Aorta (tissue), 5 donors: Measurements from ENCODE around the gene ERG. TPM values are rescaled to one million over a fixed set of nuclear protein-coding genes. Genes with fewer than 3 reads are reported as not detected.
A peak's percentile ranks its signal among the peaks of the same experiment; 100 is the strongest.

Experiments
- ATAC-seq: fragments of 200-7000 bp; cut with Tn5 transposase; one replicate; pipeline ENCODE4 v1.9.1; 2022; ENCODE audit warnings: moderate library complexity; ENCODE audit not compliant: low FRiP score
- DNase-seq, 2 donors: peaks; one replicate each; pipeline ENCODE4 v3.0.0-alpha.2; 2020
- H3K27ac ChIP-seq, 2 donors: one replicate each; pipeline ENCODE4 v1.5.1; 2013; ENCODE audit warnings: low read length in 2 of 2, mild to moderate bottlenecking in 2 of 2, moderate library complexity in 2 of 2, control low read depth in 1 of 2, inconsistent platforms in 1 of 2, low read depth in 1 of 2
- H3K27me3 ChIP-seq, 2 donors: one replicate each; pipeline ENCODE4 v1.6.1; 2013; ENCODE audit warnings: control low read depth in 1 of 2, low read length in 1 of 2, mild to moderate bottlenecking in 1 of 2, moderate library complexity in 1 of 2; ENCODE audit not compliant: insufficient read depth in 2 of 2, control insufficient read depth in 1 of 2
- H3K36me3 ChIP-seq, 2 donors: one replicate each; pipeline ENCODE4 v1.6.1; 2013; ENCODE audit warnings: control low read depth in 1 of 2, low read length in 1 of 2, mild to moderate bottlenecking in 1 of 2; ENCODE audit not compliant: insufficient read depth in 2 of 2, control insufficient read depth in 1 of 2
- H3K4me1 ChIP-seq, 2 donors: one replicate each; pipeline ENCODE4 v1.6.1; 2013; ENCODE audit warnings: low read length in 2 of 2, control low read depth in 1 of 2, mild to moderate bottlenecking in 1 of 2, moderate library complexity in 1 of 2; ENCODE audit not compliant: insufficient read depth in 2 of 2, control insufficient read depth in 1 of 2
- H3K4me3 ChIP-seq, 2 donors: one replicate each; pipeline ENCODE4 v1.5.1; 2013; ENCODE audit warnings: low read length in 2 of 2, control low read depth in 1 of 2, mild to moderate bottlenecking in 1 of 2
- H3K9me3 ChIP-seq: one replicate; pipeline ENCODE4 v1.6.1; 2013; ENCODE audit warnings: mild to moderate bottlenecking, low read length; ENCODE audit not compliant: control insufficient read depth
- WGBS, 2 donors: extraction: QIAGEN DNeasy Blood & Tissue Kit; methylation state at CpG; one replicate each; pipeline ENCODE4 v1.1.7; 2013; 5-methylcytosine and 5-hydroxymethylcytosine counted together
- intact Hi-C, 2 donors: fragments of 100-400 bp; cut with DNase I; formaldehyde crosslinking; loops; one replicate each; pipeline versions ENCODE4 v1.14.2 to v1.15.0; 2022
- polyA plus RNA-seq, 2 donors: library from polyadenylated mRNA; stranded (reverse); fragments of 200-250 nt; gene quantifications; one replicate each; pipeline ENCODE4 v1.2.3, GENCODE V29; 2013
- total RNA-seq, 2 donors: library from RNA; stranded (reverse); fragmentation: NEBNext Ultra II Directional; extraction: Animal tissue kit (Norgen Biotek cat#: 25700); gene quantifications; one replicate each; pipeline ENCODE4 v1.2.1, GENCODE V29; 2021
- donor health status: healthy with polysubstance abuse.
- donor health status: Bipolar disorder and iron deficiency.
- donor health status: DM: no; HTN: no; CAD: no.
- donor health status: DM: no; HTN: no; CAD: no.
- donor health status: DM: yes; HTN: yes; CAD: no.

The ERG gene
- total and polyA plus RNA-seq, 4 donors: 33.5 to 133 (median 86.4) TPM

- Histone ChIP-seq H3K27ac (no peak overlapping the region), H3K27me3 (no peaks in the 10 kb centered on the region), H3K4me1 (peaks cover 0 to 2% of the 10 kb centered on the region in 2 donors), H3K9me3 (no peaks in the 10 kb centered on the region), H3K4me3 (no peak overlapping the region), H3K36me3 (no peaks in the 10 kb centered on the region)
- 85 to 86% methylated on average over 7 of the region's 7 CpGs for WGBS, 2 donors
- ATAC-seq (no peak), DNase-seq (no peak)
- intact Hi-C loops: no loop called here
Observed at GRCh38 chr21:38385427-38386175, 112.7 kb downstream of the ERG start.

- Histone ChIP-seq H3K27ac (peak overlapping the region in 1 of 2 donors; percentile 30), H3K4me3 (no peak overlapping the region), H3K27me3 (no peaks in the 10 kb centered on the region), H3K9me3 (no peaks in the 10 kb centered on the region), H3K4me1 (peaks cover 0 to 2% of the 10 kb centered on the region in 2 donors), H3K36me3 (no peaks in the 10 kb centered on the region)
- ATAC-seq (no peak), DNase-seq (peak in 1 of 2 donors; percentile 58)
- intact Hi-C loops: loop anchor here in 1 of 2 donors (5.0 kb wide), 2 partner anchors 47 to 112 kb away; partner anchors contain the start of gene ERG
- WGBS, 2 donors: 31% methylated on average over 8 of the region's 8 CpGs
Observed at GRCh38 chr21:38384675-38385426, 113.4 kb downstream of the ERG start.

GRCh38 chr21:38384238-38384560 is 114.1 kb downstream of the ERG start:
- peaks cover 0 to 2% of the 10 kb centered on the region in 2 donors for H3K4me1 ChIP-seq
- peak overlapping the region in 1 of 2 donors; percentile 52 for H3K27ac ChIP-seq
- H3K4me3 ChIP-seq: no peak overlapping the region
- no peak for DNase-seq
- intact Hi-C loops: loop anchor here in 1 of 2 donors (5.0 kb wide), 2 partner anchors 48 to 113 kb away; partner anchors contain the start of gene ERG
- ATAC-seq: no peak
- H3K36me3 ChIP-seq: no peaks in the 10 kb centered on the region
- no peaks in the 10 kb centered on the region for H3K27me3 ChIP-seq
- no peaks in the 10 kb centered on the region for H3K9me3 ChIP-seq
- 18 to 27% methylated on average over 8 of the region's 8 CpGs for WGBS, 2 donors

GRCh38 chr21:38383411-38384237 is 114.7 kb downstream of the ERG start:
- Histone ChIP-seq H3K4me1 (peaks cover 0 to 2% of the 10 kb centered on the region in 2 donors), H3K36me3 (no peaks in the 10 kb centered on the region), H3K27ac (peak overlapping the region in 1 of 2 donors; percentile 9), H3K9me3 (no peaks in the 10 kb centered on the region), H3K27me3 (no peaks in the 10 kb centered on the region), H3K4me3 (no peak overlapping the region)
- intact Hi-C loops: loop anchor here in 1 of 2 donors (5.0 kb wide), 2 partner anchors 49 to 114 kb away; partner anchors contain the start of gene ERG
- peak in 1 of 2 donors; percentile 44 for DNase-seq
- WGBS, 2 donors: 87 to 88% methylated on average over 34 of the region's 34 CpGs
- ATAC-seq: no peak

- ATAC-seq: no peak
- Histone ChIP-seq H3K27ac (peak overlapping the region; percentile 85 to 94), H3K9me3 (no peaks in the 10 kb centered on the region), H3K27me3 (no peaks in the 10 kb centered on the region), H3K36me3 (no peaks in the 10 kb centered on the region), H3K4me1 (peaks cover 0 to 3% of the 10 kb centered on the region in 2 donors), H3K4me3 (no peak overlapping the region)
- 3 to 7% methylated on average over 5 of the region's 5 CpGs for WGBS, 2 donors
- intact Hi-C loops: loop anchor here in 1 of 2 donors (5.0 kb wide), 2 partner anchors 52 to 117 kb away; partner anchors contain the start of gene ERG
- peak in 1 of 2 donors; percentile 56 for DNase-seq
Observed at GRCh38 chr21:38380481-38381137, 117.7 kb downstream of the ERG start.

- intact Hi-C loops: no loop called here
- WGBS, 2 donors: 53 to 58% methylated on average over 3 of the region's 3 CpGs
- H3K9me3 ChIP-seq: no peaks in the 10 kb centered on the region
- no peaks in the 10 kb centered on the region for H3K27me3 ChIP-seq
- no peak overlapping the region for H3K4me3 ChIP-seq
- peaks cover 0 to 3% of the 10 kb centered on the region in 2 donors for H3K4me1 ChIP-seq
- H3K27ac ChIP-seq: peak overlapping the region in 1 of 2 donors; percentile 73
- DNase-seq (no peak), ATAC-seq (no peak)
- H3K36me3 ChIP-seq: no peaks in the 10 kb centered on the region
Observed at GRCh38 chr21:38379147-38379546, 119.1 kb downstream of the ERG start.

GRCh38 chr21:38377165-38378088 is 120.8 kb downstream of the ERG start:
- WGBS, 2 donors: 5 to 6% methylated on average over 5 of the region's 5 CpGs
- no peaks in the 10 kb centered on the region for H3K9me3 ChIP-seq
- H3K27ac ChIP-seq: peak overlapping the region; percentile 18 to 73
- no peaks in the 10 kb centered on the region for H3K36me3 ChIP-seq
- H3K27me3 ChIP-seq: no peaks in the 10 kb centered on the region
- DNase-seq (peak; percentile 44 to 67), ATAC-seq (no peak)
- peaks cover 0 to 3% of the 10 kb centered on the region in 2 donors for H3K4me1 ChIP-seq
- no peak overlapping the region for H3K4me3 ChIP-seq
- intact Hi-C loops: no loop called here
